ENCODE results near the gene NDST1. TPM values are rescaled to one million over a fixed set of nuclear protein-coding genes. Genes with fewer than 3 reads are reported as not detected.

Gene NDST1
- total RNA-seq, 1 donor: 36.2 TPM

- no peak overlapping the region for H3K4me3 ChIP-seq (ENCODE audit: low read depth, low read length)
- DNase-seq (ENCODE audit: low read depth): no peak
- TF ChIP-seq, protein P1, sequence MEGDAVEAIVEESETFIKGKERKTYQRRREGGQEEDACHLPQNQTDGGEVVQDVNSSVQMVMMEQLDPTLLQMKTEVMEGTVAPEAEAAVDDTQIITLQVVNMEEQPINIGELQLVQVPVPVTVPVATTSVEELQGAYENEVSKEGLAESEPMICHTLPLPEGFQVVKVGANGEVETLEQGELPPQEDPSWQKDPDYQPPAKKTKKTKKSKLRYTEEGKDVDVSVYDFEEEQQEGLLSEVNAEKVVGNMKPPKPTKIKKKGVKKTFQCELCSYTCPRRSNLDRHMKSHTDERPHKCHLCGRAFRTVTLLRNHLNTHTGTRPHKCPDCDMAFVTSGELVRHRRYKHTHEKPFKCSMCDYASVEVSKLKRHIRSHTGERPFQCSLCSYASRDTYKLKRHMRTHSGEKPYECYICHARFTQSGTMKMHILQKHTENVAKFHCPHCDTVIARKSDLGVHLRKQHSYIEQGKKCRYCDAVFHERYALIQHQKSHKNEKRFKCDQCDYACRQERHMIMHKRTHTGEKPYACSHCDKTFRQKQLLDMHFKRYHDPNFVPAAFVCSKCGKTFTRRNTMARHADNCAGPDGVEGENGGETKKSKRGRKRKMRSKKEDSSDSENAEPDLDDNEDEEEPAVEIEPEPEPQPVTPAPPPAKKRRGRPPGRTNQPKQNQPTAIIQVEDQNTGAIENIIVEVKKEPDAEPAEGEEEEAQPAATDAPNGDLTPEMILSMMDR (IDR thresholded peaks at IDR 0.05; ENCODE audit: insufficient read depth, low read length): no peak
Measured at GRCh38 chr5:150505041-150505511, 2.9 kb upstream of the NDST1 start.

DNA sequence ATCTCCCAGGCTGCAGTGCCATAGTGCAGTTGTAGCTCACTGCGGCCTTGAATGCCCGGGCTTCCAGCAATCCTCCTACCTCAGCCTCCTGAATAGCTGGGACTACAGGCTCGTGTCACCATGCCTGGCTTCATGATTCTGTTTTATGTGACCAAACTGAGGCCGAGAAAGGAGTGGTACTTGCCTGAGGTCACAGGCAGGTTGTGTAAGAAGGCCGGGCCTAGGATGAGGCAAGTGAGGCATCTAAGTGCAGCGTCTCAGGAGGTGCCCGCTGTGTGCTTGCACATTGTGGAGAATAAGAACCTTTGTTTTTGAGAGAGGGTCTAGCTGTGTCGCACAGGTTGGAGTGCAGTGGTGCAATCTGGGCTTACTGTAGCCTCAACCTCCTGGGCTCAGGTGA lies 2.1 kb upstream of the NDST1 start:
- no peak for DNase-seq (ENCODE audit: low read depth)
- TF ChIP-seq, protein P1 (IDR thresholded peaks at IDR 0.05; ENCODE audit: insufficient read depth, low read length): no peak
- no peak overlapping the region for H3K4me3 ChIP-seq (ENCODE audit: low read depth, low read length)

DNA sequence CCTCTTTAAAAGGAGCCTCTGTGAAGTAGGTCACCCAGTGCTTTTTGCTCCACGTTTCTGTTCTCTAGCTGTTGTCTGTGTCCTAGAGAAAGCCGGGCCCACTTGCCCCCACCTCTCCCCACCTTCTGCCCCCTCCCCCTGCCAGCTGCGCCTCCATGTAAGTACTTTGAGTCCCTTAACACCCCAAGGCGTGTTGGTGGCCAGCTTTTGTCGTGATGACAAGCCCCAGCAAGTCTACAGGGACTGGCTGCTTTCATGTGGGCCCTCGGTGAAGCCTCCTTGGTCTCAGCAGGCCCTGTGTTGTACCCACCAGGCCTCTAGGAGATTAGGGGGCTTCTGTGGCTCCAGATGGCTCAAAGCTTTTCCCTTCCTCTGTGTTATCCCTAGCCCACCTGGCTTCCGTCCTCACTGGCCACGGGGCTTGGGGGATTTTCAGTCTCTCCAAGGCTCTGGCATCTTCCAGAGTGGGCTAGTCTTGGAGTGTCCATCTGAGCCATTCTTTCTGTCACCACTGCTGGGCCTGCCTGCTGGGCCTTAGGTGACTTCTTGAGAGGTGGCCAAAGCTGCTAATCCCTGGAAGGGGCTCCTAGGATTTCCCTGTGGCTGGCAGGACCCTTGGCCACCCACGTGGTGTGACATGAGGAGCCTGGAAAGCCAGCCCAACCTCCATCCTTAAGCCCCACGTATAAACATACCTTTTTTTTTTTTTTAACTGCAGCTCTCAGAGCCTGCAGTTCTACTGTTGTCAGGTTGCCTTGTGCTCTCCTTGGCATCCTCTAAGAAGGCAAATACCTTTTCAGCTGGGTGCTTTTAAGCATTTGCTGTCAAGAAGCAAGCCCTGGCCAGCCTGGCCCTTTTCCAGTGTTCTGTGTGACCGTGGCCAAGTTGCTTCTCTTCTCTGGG lies 1.1 kb upstream of the NDST1 start:
- TF ChIP-seq, protein P1 (IDR thresholded peaks at IDR 0.05; ENCODE audit: insufficient read depth, low read length): no peak
- no peak for DNase-seq (ENCODE audit: low read depth)
- no peak overlapping the region for H3K4me3 ChIP-seq (ENCODE audit: low read depth, low read length)

- DNase-seq (ENCODE audit: low read depth): no peak
- TF ChIP-seq, protein P1 (IDR thresholded peaks at IDR 0.05; ENCODE audit: insufficient read depth, low read length): no peak
- H3K4me3 ChIP-seq (ENCODE audit: low read depth, low read length): no peak overlapping the region
Measured at GRCh38 chr5:150508277-150508640, 328 bp downstream of the NDST1 start.

DNA sequence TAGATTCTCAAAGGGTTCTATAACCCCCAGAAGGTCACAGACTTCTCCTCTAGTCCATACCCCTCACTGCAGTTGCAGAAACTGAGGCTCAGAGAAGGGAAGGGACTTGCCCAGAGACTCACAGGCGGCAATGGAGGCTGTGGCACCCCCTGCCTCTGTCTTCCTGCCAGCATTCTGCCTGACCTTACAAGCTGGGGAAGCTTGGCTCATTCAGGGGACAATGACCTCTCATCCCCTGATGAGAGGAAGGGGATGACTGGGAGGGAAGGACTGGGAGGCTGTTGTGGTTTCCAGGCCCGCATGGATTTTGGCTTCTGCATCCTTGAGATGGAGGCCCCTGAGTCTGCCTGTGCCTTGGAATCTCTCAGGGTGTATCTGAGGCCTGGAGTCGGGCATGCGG lies 897 bp downstream of the NDST1 start:
- TF ChIP-seq, protein P1 (IDR thresholded peaks at IDR 0.05; ENCODE audit: insufficient read depth, low read length): no peak
- no peak for DNase-seq (ENCODE audit: low read depth)
- H3K4me3 ChIP-seq (ENCODE audit: low read depth, low read length): no peak overlapping the region

GRCh38 chr5:150509992-150510391 lies 2.1 kb downstream of the NDST1 start:
- no peak for DNase-seq (ENCODE audit: low read depth)
- H3K4me3 ChIP-seq (ENCODE audit: low read depth, low read length): no peak overlapping the region
- TF ChIP-seq, protein P1 (IDR thresholded peaks at IDR 0.05; ENCODE audit: insufficient read depth, low read length): no peak
